Neural cell (in vitro differentiated cells): Measurements from ENCODE around the gene EDA. TPM values are rescaled to one million over a fixed set of nuclear protein-coding genes. Genes with fewer than 3 reads are reported as not detected.

Experiments used
- H2AFZ ChIP-seq: fragments of 200-600, 300-800 bp; sonication (generic), shearing (Covaris generic); 2 replicates; pipeline ENCODE4 v1.6.0; 2014; ENCODE audit warnings: low read depth, mild to moderate bottlenecking, antibody characterized with exemption, low read length, moderate library complexity
- H3F3A ChIP-seq: fragments of 200-600 bp; shearing (Covaris generic); 2 replicates; pipeline ENCODE4 v1.6.1; 2016; ENCODE audit warnings: mild to moderate bottlenecking, moderate library complexity, mixed read lengths, antibody characterized with exemption, low read length; ENCODE audit not compliant: insufficient read depth, poor library complexity, severe bottlenecking
- H3K27ac ChIP-seq: fragments of 200-600, 300-800 bp; sonication (generic), shearing (Covaris generic); 2 replicates; pipeline ENCODE4 v1.5.1; 2014; ENCODE audit warnings: mild to moderate bottlenecking, low read length, moderate library complexity
- H3K27me3 ChIP-seq: fragments of 300-800, 200-600 bp; sonication (generic), shearing (Covaris generic); 2 replicates; pipeline ENCODE4 v1.6.0; 2014; ENCODE audit warnings: mild to moderate bottlenecking, low read depth, low read length, moderate library complexity; ENCODE audit not compliant: insufficient read depth
- H3K36me3 ChIP-seq: fragments of 300-800, 200-600 bp; sonication (generic), shearing (Covaris generic); 2 replicates; pipeline ENCODE4 v1.5.1; 2014; ENCODE audit warnings: mild to moderate bottlenecking, antibody characterized with exemption, low read length, moderate library complexity; ENCODE audit not compliant: insufficient read depth
- H3K4me2 ChIP-seq: fragments of 300-800, 200-600 bp; sonication (generic), shearing (Covaris generic); 2 replicates; pipeline ENCODE4 v1.6.0; 2014; ENCODE audit warnings: mild to moderate bottlenecking, low read length
- H3K4me3 ChIP-seq: fragments of 300-800, 200-600 bp; sonication (generic), shearing (Covaris generic); 2 replicates; pipeline ENCODE4 v1.5.1; 2014; ENCODE audit warnings: mild to moderate bottlenecking, low read length, moderate library complexity
- H3K79me2 ChIP-seq: fragments of 200-600 bp; shearing (Covaris generic); replicated peaks from 2 replicates; pipeline ENCODE4 v1.6.0; 2014; ENCODE audit warnings: mild to moderate bottlenecking, low read length, moderate library complexity; ENCODE audit not compliant: insufficient read depth
- H3K9ac ChIP-seq: fragments of 300-800, 200-600 bp; sonication (generic), shearing (Covaris generic); 2 replicates; pipeline ENCODE4 v1.6.1; 2016; ENCODE audit warnings: mild to moderate bottlenecking, low read length, mixed read lengths
- H3K9me2 ChIP-seq: fragments of 200-600 bp; shearing (Covaris generic); 2 replicates; pipeline ENCODE4 v1.6.1; 2016; ENCODE audit warnings: mild to moderate bottlenecking, low read length, mixed read lengths; ENCODE audit not compliant: insufficient read depth
- H3K9me3 ChIP-seq: fragments of 200-600, 300-800 bp; sonication (generic), shearing (Covaris generic); 2 replicates; pipeline ENCODE4 v1.6.1; 2016; ENCODE audit warnings: mild to moderate bottlenecking, mixed run types, low read length, moderate library complexity, mixed read lengths
- H4K20me1 ChIP-seq: fragments of 200-600 bp; shearing (Covaris generic); 2 replicates; pipeline ENCODE4 v1.6.1; 2016; ENCODE audit warnings: mild to moderate bottlenecking, mixed run types; ENCODE audit not compliant: insufficient read depth
- CTCF ChIP-seq: fragments of 450-650 bp; IDR thresholded peaks from 2 replicates; pipeline ENCODE4 v1.5.1; 2014; ENCODE audit warnings: antibody characterized with exemption, mild to moderate bottlenecking, moderate library complexity; ENCODE audit not compliant: poor library complexity, severe bottlenecking
- EP300 ChIP-seq: fragments of 450-650 bp; conservative IDR thresholded peaks from 2 replicates; pipeline ENCODE4 v1.6.1; 2014; ENCODE audit warnings: antibody characterized with exemption, mild to moderate bottlenecking, moderate library complexity; ENCODE audit not compliant: poor library complexity, severe bottlenecking
- EZH2 ChIP-seq: fragments of 200-600, 300-800 bp; shearing (Covaris generic), sonication (generic); IDR thresholded peaks from 2 replicates; pipeline ENCODE4 v1.6.1; 2014; ENCODE audit warnings: antibody characterized with exemption, low read length, borderline replicate concordance, mild to moderate bottlenecking; ENCODE audit not compliant: insufficient read depth, poor library complexity, severe bottlenecking
- MXI1 ChIP-seq: fragments of 450-650 bp; conservative IDR thresholded peaks from 2 replicates; pipeline ENCODE4 v1.6.1; 2014; ENCODE audit warnings: antibody characterized with exemption, mild to moderate bottlenecking; ENCODE audit not compliant: poor library complexity, severe bottlenecking
- POLR2AphosphoS5 ChIP-seq: IDR thresholded peaks from 2 replicates; pipeline ENCODE4 v1.6.1; 2012
- RAD21 ChIP-seq: fragments of 450-650 bp; conservative IDR thresholded peaks from 2 replicates; pipeline ENCODE4 v1.6.1; 2014; ENCODE audit warnings: antibody characterized with exemption, mild to moderate bottlenecking, moderate library complexity
- REST ChIP-seq: IDR thresholded peaks from 2 replicates; pipeline ENCODE4 v1.6.1; 2012; ENCODE audit warnings: borderline replicate concordance
- SMC3 ChIP-seq: fragments of 450-650 bp; conservative IDR thresholded peaks from 2 replicates; pipeline ENCODE4 v1.6.1; 2014; ENCODE audit warnings: antibody characterized with exemption, mild to moderate bottlenecking, moderate library complexity; ENCODE audit not compliant: poor library complexity
- TAF1 ChIP-seq: IDR thresholded peaks from 2 replicates; pipeline ENCODE4 v1.6.1; 2012; ENCODE audit warnings: low read depth
- polyA plus RNA-seq: library from polyadenylated mRNA; depleted of rRNA; stranded (reverse); fragments of >200 nt; gene quantifications from 2 replicates; pipeline ENCODE4 v1.2.3, GENCODE V29; 2014

Gene EDA
- polyA plus RNA-seq, 1 donor from 2014 or later = 1.1 TPM

GRCh38 chrX:69815063-69815462 is 199.2 kb downstream of the EDA start:
- no peak overlapping the region for H3K27ac ChIP-seq

GRCh38 chrX:69815519-69815918 is 199.6 kb downstream of the EDA start:
- Histone ChIP-seq H2AFZ (no peak overlapping the region), H3K9me3 (no peaks in the 10 kb centered on the region), H3K27me3 (no peaks in the 10 kb centered on the region), H3K9me2 (no peaks in the 10 kb centered on the region), H3K79me2 (no peaks in the 10 kb centered on the region), H3F3A (no peaks in the 10 kb centered on the region), H3K9ac (no peak overlapping the region), H3K27ac (no peak overlapping the region), H3K36me3 (no peaks in the 10 kb centered on the region), H4K20me1 (no peaks in the 10 kb centered on the region), H3K4me3 (no peak overlapping the region), H3K4me2 (no peak overlapping the region)
- TF ChIP-seq EP300 (no peak), POLR2AphosphoS5 (no peak), EZH2 (no peak), SMC3 (no peak), RAD21 (no peak)

More at GRCh38 chrX:69815063-69815462, 199.2 kb downstream of the EDA start:
- H3F3A ChIP-seq = no peaks in the 10 kb centered on the region
- H2AFZ ChIP-seq = no peak overlapping the region
- no peaks in the 10 kb centered on the region for H3K9me2 ChIP-seq
- TF ChIP-seq MXI1 (no peak), EP300 (no peak), TAF1 (no peak), EZH2 (no peak), REST (no peak), CTCF (no peak), POLR2AphosphoS5 (no peak), RAD21 (no peak), SMC3 (no peak)
- H3K4me2 ChIP-seq = no peak overlapping the region
- no peak overlapping the region for H3K9ac ChIP-seq
- no peaks in the 10 kb centered on the region for H4K20me1 ChIP-seq
- H3K79me2 ChIP-seq = no peaks in the 10 kb centered on the region
- no peaks in the 10 kb centered on the region for H3K27me3 ChIP-seq
- no peaks in the 10 kb centered on the region for H3K9me3 ChIP-seq
- no peaks in the 10 kb centered on the region for H3K36me3 ChIP-seq
- H3K4me3 ChIP-seq = no peak overlapping the region
